ENCODE measurements around the gene DCC.

Gene DCC

GRCh38 chr18:53153281-53153680 lies 813.3 kb downstream of the DCC start:
- TF ChIP-seq CTCF (IDR thresholded peaks at IDR 0.05; ENCODE audit: control insufficient read depth, insufficient read depth, low read depth, low read length, missing control alignments): no peak
- DNase-seq (ENCODE audit: low read depth): no peak
- H3K4me3 ChIP-seq (ENCODE audit: control insufficient read depth, low read depth, low read length): no peak overlapping the region

- TF ChIP-seq CTCF (IDR thresholded peaks at IDR 0.05; ENCODE audit: control insufficient read depth, insufficient read depth, low read depth, low read length, missing control alignments): no peak
- no peak for DNase-seq (ENCODE audit: low read depth)
- H3K4me3 ChIP-seq (ENCODE audit: control insufficient read depth, low read depth, low read length): no peak overlapping the region
Measured at GRCh38 chr18:53153800-53154199, 813.8 kb downstream of the DCC start.

GRCh38 chr18:53165770-53166169 lies 825.8 kb downstream of the DCC start:
- no peak for DNase-seq (ENCODE audit: low read depth)
- TF ChIP-seq CTCF (IDR thresholded peaks at IDR 0.05; ENCODE audit: control insufficient read depth, insufficient read depth, low read depth, low read length, missing control alignments): no peak
- H3K4me3 ChIP-seq (ENCODE audit: control insufficient read depth, low read depth, low read length): no peak overlapping the region

- no peak for TF ChIP-seq CTCF (IDR thresholded peaks at IDR 0.05; ENCODE audit: control insufficient read depth, insufficient read depth, low read depth, low read length, missing control alignments)
- no peak overlapping the region for H3K4me3 ChIP-seq (ENCODE audit: control insufficient read depth, low read depth, low read length)
- no peak for DNase-seq (ENCODE audit: low read depth)
Measured at GRCh38 chr18:53169346-53169745, 829.3 kb downstream of the DCC start.

- DNase-seq (ENCODE audit: low read depth): no peak
- no peak overlapping the region for H3K4me3 ChIP-seq (ENCODE audit: control insufficient read depth, low read depth, low read length)
- no peak for TF ChIP-seq CTCF (IDR thresholded peaks at IDR 0.05; ENCODE audit: control insufficient read depth, insufficient read depth, low read depth, low read length, missing control alignments)
Measured at GRCh38 chr18:53191634-53192033, 851.6 kb downstream of the DCC start.

GRCh38 chr18:53193870-53194269 lies 853.9 kb downstream of the DCC start:
- no peak overlapping the region for H3K4me3 ChIP-seq (ENCODE audit: control insufficient read depth, low read depth, low read length)
- no peak for TF ChIP-seq CTCF (IDR thresholded peaks at IDR 0.05; ENCODE audit: control insufficient read depth, insufficient read depth, low read depth, low read length, missing control alignments)
- DNase-seq (ENCODE audit: low read depth): no peak

GRCh38 chr18:53219853-53220252 lies 879.9 kb downstream of the DCC start:
- H3K4me3 ChIP-seq (ENCODE audit: control insufficient read depth, low read depth, low read length): no peak overlapping the region
- TF ChIP-seq CTCF (IDR thresholded peaks at IDR 0.05; ENCODE audit: control insufficient read depth, insufficient read depth, low read depth, low read length, missing control alignments): no peak
- DNase-seq (ENCODE audit: low read depth): no peak
